ENCODE data around the gene CYBC1. TPM values are rescaled to one million over a fixed set of nuclear protein-coding genes. Genes with fewer than 3 reads are reported as not detected.

Gene CYBC1
- total RNA-seq, 1 experiment from 2014 or later = 89.5 TPM

DNA sequence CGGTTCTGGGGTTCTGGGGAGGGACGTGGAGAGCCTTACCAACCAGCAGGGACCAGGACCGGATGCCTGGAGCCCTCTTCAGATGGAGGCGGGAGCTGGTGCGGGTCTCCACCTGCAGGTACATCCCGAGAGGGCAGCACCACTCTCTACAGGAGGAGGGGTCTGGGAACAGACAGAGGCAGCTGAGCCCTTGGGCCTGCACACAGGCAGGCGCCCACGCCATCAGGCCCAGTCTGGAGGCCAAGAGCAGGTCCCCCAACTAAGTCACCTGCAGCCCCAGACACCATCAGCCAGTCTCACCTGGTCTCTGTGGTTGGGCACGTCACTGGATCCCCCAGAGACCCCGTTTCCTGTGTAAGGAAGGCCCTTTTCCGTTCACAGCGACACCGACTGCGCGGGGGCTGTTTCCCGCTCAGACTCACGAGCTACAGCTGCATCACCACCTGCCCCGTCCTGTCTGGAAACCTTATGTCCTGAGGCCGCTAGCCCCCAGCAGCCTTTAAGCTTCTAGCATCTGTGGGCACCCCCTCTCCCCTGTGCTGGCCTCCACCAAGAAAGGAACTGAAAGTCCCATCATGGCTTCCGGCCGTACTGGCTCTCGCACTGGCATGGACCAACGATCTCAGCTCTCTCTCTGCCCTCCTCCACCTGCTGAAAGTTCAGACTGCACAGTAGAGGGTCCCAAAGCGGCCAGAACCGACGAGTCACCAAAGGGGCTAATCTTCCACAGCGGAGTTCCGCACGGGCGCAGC lies 1.2 kb downstream of the CYBC1 start:
- no peak for DNase-seq (ENCODE audit: low spot score)

- DNase-seq (ENCODE audit: low spot score) = no peak
Measured at GRCh38 chr17:82447876-82448275, 2.7 kb downstream of the CYBC1 start.

DNA sequence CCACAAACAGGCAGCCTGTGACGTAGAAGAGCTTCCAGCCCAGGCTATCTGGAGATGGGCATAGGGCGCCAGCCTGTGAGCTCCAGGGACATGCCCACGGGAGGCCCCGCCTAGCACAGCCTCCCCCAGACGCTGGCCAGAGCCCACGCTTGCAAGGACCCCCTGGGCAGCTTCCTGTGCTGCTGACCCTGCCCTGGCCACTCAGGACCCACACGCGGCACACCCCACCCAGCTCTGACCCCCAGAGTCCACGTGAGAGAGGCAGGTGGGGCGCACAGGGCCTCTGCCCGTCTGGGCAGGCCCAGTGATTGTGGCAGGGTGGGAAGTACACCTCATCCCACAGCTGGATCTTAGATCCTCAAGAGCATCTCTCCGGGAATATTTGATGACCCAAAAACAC lies 3.9 kb downstream of the CYBC1 start:
- no peak for DNase-seq (ENCODE audit: low spot score)

DNA sequence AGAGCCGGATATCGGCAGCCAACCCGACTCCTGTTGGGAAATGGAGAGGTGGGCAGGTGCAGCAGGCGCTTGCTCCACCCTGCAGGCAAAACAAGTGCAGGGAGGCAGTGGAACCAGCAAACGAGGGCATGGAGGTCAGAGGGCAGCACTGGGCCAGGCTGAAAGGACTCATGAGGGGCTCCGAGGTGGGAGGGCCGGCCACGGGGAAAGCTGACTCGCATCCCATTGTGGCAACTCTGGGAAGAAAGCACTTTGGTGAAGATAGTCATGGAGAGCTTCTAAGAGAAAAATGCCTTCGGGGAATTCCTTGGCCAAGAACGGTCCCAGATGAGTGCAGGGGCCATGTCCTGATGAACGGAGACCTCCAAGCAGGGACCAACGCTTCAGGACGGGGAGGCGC lies 4.4 kb downstream of the CYBC1 start:
- DNase-seq (ENCODE audit: low spot score) = no peak

GRCh38 chr17:82445542-82445941 lies 5.0 kb downstream of the CYBC1 start:
- no peak for DNase-seq (ENCODE audit: low spot score)

GRCh38 chr17:82444941-82445521 lies 5.5 kb downstream of the CYBC1 start:
- DNase-seq (ENCODE audit: low spot score) = no peak

GRCh38 chr17:82444284-82444893 lies 6.2 kb downstream of the CYBC1 start:
- DNase-seq (ENCODE audit: low spot score) = no peak

- DNase-seq (ENCODE audit: low spot score) = no peak
Measured at GRCh38 chr17:82443465-82444283, 6.9 kb downstream of the CYBC1 start.

DNA sequence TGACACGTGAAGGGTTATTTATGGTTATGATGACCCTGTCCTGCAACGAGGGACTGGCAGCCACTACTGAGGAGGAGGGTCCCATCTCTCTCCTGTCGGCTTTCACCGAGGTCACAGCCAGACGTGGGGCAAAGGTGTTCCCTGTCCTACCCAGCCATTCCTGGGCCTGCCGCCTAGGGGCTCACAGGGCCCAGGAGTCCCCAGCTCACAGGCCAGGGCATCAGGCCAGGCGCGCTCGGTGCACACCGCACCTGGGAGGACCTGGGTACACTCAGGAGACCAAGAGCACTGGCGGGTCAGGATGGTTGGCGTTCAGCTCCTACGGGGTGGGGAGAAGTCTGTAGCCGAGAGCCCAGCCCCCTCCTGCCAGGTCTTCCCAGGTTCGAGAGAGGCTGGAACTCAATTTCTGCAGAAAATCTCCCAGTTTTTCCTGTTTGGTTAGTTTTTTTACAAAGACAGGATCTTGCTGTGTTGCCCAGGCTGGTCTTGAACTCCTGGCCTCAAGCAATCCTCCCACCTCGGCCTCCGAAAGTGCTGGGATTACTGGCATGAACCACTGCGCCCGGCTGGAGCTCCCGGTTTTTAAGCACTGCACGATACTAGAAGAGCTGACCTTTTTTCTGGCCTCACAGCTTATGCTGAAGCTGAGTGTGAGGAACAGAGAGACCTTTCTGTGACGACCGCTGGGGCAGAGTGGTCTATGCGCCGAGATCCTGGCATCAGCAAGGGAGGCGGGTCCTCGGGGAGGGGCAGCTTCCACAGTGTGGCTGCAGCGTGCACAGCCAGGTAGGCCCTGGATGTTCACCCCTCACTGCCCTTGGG lies 7.7 kb downstream of the CYBC1 start:
- DNase-seq (ENCODE audit: low spot score) = no peak

GRCh38 chr17:82441691-82442487 lies 8.7 kb downstream of the CYBC1 start:
- DNase-seq (ENCODE audit: low spot score) = no peak

DNA sequence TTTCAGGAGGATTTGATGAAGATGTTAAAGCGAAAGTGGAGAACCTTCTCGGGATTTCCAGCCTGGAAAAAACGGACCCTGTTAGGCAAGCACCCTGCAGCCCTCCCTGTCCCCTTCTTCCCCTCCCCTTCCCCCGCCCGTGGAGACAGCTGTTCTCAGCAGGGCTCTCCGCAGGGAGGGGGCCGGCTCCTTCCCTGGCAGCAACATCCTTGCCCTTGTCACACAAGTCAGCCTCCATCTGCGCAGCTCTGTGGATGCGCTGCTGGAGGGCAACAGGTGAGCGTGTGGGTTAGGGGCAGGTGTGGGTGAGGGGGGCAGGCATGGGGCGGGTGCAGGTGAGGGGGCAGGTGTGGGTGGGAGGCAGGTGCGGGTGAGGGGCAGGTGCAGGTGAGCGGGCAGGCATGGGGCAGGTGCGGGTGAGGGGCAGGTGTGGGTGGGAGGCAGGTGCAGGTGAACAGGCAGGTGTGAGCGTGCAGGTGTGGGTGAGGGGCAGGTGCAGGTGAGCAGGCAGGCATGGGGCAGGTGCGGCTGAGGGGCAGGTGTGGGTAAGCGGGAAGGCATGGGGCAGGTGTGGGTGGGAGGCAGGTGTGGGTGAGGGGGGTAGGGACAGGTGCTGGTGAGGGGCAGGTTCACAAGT lies 9.4 kb downstream of the CYBC1 start:
- DNase-seq (ENCODE audit: low spot score) = no peak

- DNase-seq (ENCODE audit: low spot score) = no peak
Measured at GRCh38 chr17:82440469-82440981, 10.0 kb downstream of the CYBC1 start.

- DNase-seq (ENCODE audit: low spot score) = no peak
Measured at GRCh38 chr17:82439829-82440365, 10.7 kb downstream of the CYBC1 start.

GRCh38 chr17:82439194-82439828 lies 11.2 kb downstream of the CYBC1 start:
- no peak for DNase-seq (ENCODE audit: low spot score)

DNA sequence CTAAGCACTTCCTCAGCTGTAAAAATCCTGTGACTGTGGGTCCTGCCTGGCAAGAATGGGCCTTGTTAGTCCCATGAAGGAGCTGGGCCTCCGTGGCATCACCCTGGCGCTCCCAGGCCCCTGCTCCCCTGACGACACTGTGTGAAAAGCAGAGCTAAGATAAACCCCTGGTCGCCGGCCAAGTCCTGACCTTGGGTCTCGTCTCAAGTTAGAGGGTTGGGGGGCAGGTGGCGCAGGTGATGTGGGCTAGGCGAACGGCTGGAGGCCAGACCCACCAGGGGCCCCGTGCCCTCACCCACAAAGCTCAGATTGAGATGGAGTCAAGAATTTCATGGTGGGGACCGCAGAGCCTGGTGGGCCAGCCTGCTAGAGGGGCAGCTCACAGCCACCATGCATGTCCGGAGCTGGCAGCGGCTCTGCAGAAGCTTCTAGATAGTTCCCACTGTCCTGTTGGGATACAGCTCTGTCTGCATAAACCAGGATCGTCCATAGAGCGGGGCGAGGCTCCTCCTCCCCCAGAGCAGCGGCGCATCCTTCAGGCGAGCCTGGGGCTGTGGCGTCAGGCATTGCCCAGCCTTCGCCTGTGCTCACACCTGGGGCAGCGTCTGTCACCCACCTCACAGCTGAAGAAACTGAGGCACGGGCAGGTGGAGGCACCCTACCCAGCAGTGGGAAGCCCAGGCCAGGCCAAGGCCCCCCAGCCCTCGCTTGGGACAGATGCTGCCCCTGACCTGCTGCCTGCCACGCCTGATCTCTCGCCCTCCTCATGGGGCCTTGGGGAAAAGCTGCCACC lies 12.0 kb downstream of the CYBC1 start:
- DNase-seq (ENCODE audit: low spot score) = no peak

- DNase-seq (ENCODE audit: low spot score) = no peak
Measured at GRCh38 chr17:82437325-82437668, 13.3 kb downstream of the CYBC1 start.

- no peak for DNase-seq (ENCODE audit: low spot score)
Measured at GRCh38 chr17:82436601-82437324, 13.8 kb downstream of the CYBC1 start.
